ENCODE data around the gene MOXD1. TPM values are rescaled to one million over a fixed set of nuclear protein-coding genes. Genes with fewer than 3 reads are reported as not detected.

Gene MOXD1
- total and polyA plus RNA-seq, 2 of the 8 experiments (the other 6 are each of a cell fraction or from before 2014, with no cell fraction given) = 1.6 to 3.5 TPM

GRCh38 chr6:132361101-132361500 lies 40.2 kb downstream of the MOXD1 start:
- H2BK120ac ChIP-seq (replicated peaks; ENCODE audit: low read depth, low read length) = no peak overlapping the region
- H2BK20ac ChIP-seq (ENCODE audit: low read length) = no peak overlapping the region
- no peaks in the 10 kb centered on the region for H4K20me1 ChIP-seq (replicated peaks in 1 of 2; ENCODE audit: control insufficient read depth in 1 of 2, insufficient read depth in 2 of 2, low read length in 2 of 2)
- H3K9ac ChIP-seq (replicated peaks in 1 of 4; ENCODE audit: extremely low read depth in 1 of 4, low read depth in 3 of 4, low read length in 3 of 4) = no peak overlapping the region
- ChIA-PET POLR2A (ENCODE audit: partially characterized antibody) (no interaction called here), CTCF (ENCODE audit: partially characterized antibody) (interaction anchor here (1.0 to 1.3 kb wide), 4 partner anchors 32 to 446 kb away, joined by 3 to 5 read pairs (median 4); no protein-coding TSS in a partner anchor)
- no peak overlapping the region for H2AFZ ChIP-seq (ENCODE audit: low read length)
- no peak overlapping the region for H3K4me3 ChIP-seq (ENCODE audit: extremely low read depth in 1 of 4, insufficient read depth in 2 of 4, low read depth in 3 of 4, low read length in 4 of 4)
- H3K56ac ChIP-seq (replicated peaks; ENCODE audit: insufficient read length, low read depth, low read length) = no peak overlapping the region
- no peak overlapping the region for H3K23ac ChIP-seq (ENCODE audit: insufficient read length)
- no peak overlapping the region for H4K91ac ChIP-seq (replicated peaks; ENCODE audit: insufficient read length, low read length)
- no peak for DNase-seq (ENCODE audit: low read depth in 1 of 2, low spot score in 2 of 2)
- H3K36me3 ChIP-seq (ENCODE audit: control insufficient read depth in 2 of 4, insufficient read depth in 4 of 4, low read length in 3 of 4) = no peaks in the 10 kb centered on the region
- H3K4ac ChIP-seq (replicated peaks; ENCODE audit: insufficient read length, low read depth, low read length) = no peak overlapping the region
- H3K79me1 ChIP-seq (ENCODE audit: low read depth, low read length) = no peaks in the 10 kb centered on the region
- FAIRE-seq = no peak
- H2AK5ac ChIP-seq (ENCODE audit: low read depth, low read length) = no peak overlapping the region
- H2BK5ac ChIP-seq (ENCODE audit: low read depth, low read length) = no peak overlapping the region
- no peaks in the 10 kb centered on the region for H3K79me2 ChIP-seq (ENCODE audit: control insufficient read depth in 1 of 2, insufficient read depth in 2 of 2, low read length in 2 of 2)
- no peaks in the 10 kb centered on the region for H3K4me1 ChIP-seq (replicated peaks in 1 of 4; ENCODE audit: control insufficient read depth in 3 of 4, insufficient read depth in 4 of 4, low read length in 3 of 4)
- 78% methylated on average over 1 of the region's 1 CpG; no CpG with 5 or more reads in 1 of the 2 experiments for WGBS, 2 experiments (ENCODE audit: extremely low coverage in 1 of 2, insufficient coverage in 1 of 2, insufficient read length in 1 of 2, insufficient replicate concordance in 2 of 2, low coverage in 1 of 2, low lambda C conversion rate in 2 of 2, missing lambda C conversion rate in 1 of 2)
- no peaks in the 10 kb centered on the region for H3K9me3 ChIP-seq (ENCODE audit: insufficient read depth in 2 of 2, low read depth in 1 of 2, low read length in 1 of 2)
- no peak overlapping the region for H2BK12ac ChIP-seq (ENCODE audit: low read depth, low read length)
- H3K27ac ChIP-seq (ENCODE audit: low read depth, low read length) = no peak overlapping the region
- H3K23me2 ChIP-seq (ENCODE audit: low read depth, low read length) = no peaks in the 10 kb centered on the region
- no peak overlapping the region for H3K4me2 ChIP-seq (ENCODE audit: insufficient read depth in 1 of 2, low read depth in 2 of 2, low read length in 2 of 2)
- no peak overlapping the region for H2BK15ac ChIP-seq (ENCODE audit: low read length)
- no peaks in the 10 kb centered on the region for H3K27me3 ChIP-seq (replicated peaks in 1 of 4; ENCODE audit: control insufficient read depth in 3 of 4, extremely low read depth in 1 of 4, insufficient read depth in 3 of 4, low read length in 3 of 4)
- no peak overlapping the region for H4K8ac ChIP-seq (ENCODE audit: extremely low read depth, insufficient read depth, low read length)
- H3K18ac ChIP-seq (ENCODE audit: extremely low read depth, low read length) = no peak overlapping the region
- no peak overlapping the region for H4K5ac ChIP-seq (ENCODE audit: insufficient read length, low read depth, low read length)
- no peak overlapping the region for H3K14ac ChIP-seq (ENCODE audit: insufficient read length)
- TF ChIP-seq EP300 (IDR thresholded peaks at IDR 0.05; ENCODE audit: borderline replicate concordance in 1 of 2, low read depth in 2 of 2, low read length in 2 of 2) = no peak
- TF ChIP-seq, protein P1, sequence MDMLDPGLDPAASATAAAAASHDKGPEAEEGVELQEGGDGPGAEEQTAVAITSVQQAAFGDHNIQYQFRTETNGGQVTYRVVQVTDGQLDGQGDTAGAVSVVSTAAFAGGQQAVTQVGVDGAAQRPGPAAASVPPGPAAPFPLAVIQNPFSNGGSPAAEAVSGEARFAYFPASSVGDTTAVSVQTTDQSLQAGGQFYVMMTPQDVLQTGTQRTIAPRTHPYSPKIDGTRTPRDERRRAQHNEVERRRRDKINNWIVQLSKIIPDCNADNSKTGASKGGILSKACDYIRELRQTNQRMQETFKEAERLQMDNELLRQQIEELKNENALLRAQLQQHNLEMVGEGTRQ (IDR thresholded peaks at IDR 0.05; ENCODE audit: low read length) = no peak
- TF ChIP-seq RAD21 (IDR thresholded peaks at IDR 0.05 in 1 of 2, conservative IDR thresholded peaks at IDR 0.05 in 1 of 2; ENCODE audit: low read depth in 2 of 2, low read length in 2 of 2) = no peak
- no peak for TF ChIP-seq CEBPB (IDR thresholded peaks at IDR 0.05; ENCODE audit: low read depth, low read length)
- TF ChIP-seq, protein P2, sequence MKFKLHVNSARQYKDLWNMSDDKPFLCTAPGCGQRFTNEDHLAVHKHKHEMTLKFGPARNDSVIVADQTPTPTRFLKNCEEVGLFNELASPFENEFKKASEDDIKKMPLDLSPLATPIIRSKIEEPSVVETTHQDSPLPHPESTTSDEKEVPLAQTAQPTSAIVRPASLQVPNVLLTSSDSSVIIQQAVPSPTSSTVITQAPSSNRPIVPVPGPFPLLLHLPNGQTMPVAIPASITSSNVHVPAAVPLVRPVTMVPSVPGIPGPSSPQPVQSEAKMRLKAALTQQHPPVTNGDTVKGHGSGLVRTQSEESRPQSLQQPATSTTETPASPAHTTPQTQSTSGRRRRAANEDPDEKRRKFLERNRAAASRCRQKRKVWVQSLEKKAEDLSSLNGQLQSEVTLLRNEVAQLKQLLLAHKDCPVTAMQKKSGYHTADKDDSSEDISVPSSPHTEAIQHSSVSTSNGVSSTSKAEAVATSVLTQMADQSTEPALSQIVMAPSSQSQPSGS (IDR thresholded peaks at IDR 0.05; ENCODE audit: low read length) = no peak
- TF ChIP-seq RXRA (IDR thresholded peaks at IDR 0.05; ENCODE audit: insufficient read depth, low read depth, low read length) = no peak
- TF ChIP-seq TBP (IDR thresholded peaks at IDR 0.05; ENCODE audit: low read depth, low read length) = no peak
- no peak for TF ChIP-seq TEAD4 (IDR thresholded peaks at IDR 0.05; ENCODE audit: low read depth, low read length)
- TF ChIP-seq SIX5 (IDR thresholded peaks at IDR 0.05; ENCODE audit: low read depth, low read length) = no peak
- no peak for TF ChIP-seq FOSL1 (IDR thresholded peaks at IDR 0.05; ENCODE audit: insufficient read depth, low read depth, low read length)
- no peak for TF ChIP-seq CBX5 (IDR thresholded peaks at IDR 0.05; ENCODE audit: low read depth, low read length)
- TF ChIP-seq BACH1 (IDR thresholded peaks at IDR 0.05; ENCODE audit: low read length) = no peak
